GM19463 (cell line): ENCODE measurements around the gene YTHDF1.

Experiments used
- ATAC-seq: cut with Tn5 transposase; IDR thresholded peaks from one replicate; pipeline ENCODE4 v1.9.1; 2021; ENCODE audit warnings: mild to moderate bottlenecking, moderate library complexity; ENCODE audit not compliant: unreplicated experiment

YTHDF1 gene

DNA sequence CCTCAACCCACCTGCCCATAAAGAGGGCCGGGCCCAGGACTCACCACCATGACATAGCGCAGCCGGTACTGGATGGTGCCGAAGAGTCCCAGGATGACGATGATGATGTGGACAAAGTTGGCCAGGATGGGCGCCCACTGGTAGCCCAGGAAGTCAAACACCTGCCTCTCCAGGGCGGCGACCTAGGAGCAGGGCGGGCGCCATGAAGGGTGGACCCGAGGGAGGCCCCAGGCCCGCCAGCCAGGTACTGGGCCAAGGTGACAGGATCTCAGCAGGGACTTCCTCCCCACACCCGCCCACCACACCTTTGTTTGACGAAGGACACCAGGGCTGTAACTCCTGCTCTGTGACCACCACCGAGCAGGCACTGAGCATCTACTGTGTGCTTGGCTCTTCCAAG lies 34.0 kb upstream of the YTHDF1 start:
- no peak for ATAC-seq

DNA sequence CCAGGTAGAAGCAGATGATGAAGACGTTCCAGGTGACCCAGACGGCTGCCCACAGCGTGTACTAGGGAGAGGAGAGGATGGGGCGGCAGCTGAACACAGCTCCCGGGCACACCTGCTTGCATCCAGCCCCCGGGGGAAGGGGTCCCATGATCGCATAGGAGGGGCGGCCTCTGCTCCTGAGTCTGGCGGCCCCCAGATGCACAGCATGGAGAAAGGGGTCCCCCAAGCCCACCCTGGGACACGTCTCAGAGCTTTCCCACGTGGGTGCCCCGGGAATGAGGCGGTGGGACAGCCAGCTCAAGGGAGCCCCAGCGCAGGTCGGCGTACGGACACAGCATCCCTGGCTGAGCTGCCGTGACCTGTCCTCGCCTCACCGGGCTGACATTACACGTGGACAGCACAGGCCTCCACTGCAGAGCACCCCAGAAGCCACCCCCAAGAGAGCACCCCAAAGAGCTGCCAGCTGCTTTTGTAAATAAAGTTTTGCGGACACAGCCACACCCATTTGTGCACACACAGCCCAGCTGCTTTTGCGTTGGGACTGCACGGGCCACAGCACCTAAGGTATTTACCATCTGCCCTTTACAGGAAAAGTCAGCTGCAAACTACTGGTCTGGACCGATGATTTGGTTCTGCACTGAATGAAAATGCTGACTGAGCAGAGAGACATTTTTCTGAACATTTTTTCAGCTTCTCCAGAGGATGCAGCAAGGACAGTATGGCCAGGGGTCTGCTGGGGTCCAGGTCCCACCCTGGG lies 33.1 kb upstream of the YTHDF1 start:
- ATAC-seq, result no peak

DNA sequence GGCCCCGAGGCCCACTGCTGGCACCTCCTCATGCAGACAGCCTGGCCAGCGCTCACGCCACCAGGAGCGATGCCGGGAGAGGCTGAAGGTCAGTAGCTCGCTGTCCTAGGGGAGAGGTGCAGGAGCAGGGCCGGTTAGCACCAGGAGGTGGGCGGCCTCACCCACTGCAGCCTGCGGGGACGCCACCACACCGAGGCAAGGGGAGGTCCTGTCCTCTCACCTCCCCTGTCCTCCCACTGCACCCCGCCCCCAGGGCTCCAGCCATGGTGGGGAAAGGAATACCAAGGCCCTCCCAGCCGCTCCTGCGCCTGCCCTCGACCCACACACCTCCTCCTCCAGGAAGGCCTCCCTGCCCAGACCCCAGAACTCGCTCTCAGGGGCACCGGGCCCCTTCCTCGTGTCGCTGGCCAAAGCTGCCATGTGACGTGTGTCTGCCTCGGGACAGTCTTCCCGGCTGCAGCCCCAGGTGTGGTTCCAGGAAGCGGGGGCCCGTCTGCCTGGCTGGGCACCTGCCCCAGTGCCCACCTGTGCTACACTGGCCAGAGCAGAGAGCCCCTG lies 31.8 kb upstream of the YTHDF1 start:
- ATAC-seq, result no peak

DNA sequence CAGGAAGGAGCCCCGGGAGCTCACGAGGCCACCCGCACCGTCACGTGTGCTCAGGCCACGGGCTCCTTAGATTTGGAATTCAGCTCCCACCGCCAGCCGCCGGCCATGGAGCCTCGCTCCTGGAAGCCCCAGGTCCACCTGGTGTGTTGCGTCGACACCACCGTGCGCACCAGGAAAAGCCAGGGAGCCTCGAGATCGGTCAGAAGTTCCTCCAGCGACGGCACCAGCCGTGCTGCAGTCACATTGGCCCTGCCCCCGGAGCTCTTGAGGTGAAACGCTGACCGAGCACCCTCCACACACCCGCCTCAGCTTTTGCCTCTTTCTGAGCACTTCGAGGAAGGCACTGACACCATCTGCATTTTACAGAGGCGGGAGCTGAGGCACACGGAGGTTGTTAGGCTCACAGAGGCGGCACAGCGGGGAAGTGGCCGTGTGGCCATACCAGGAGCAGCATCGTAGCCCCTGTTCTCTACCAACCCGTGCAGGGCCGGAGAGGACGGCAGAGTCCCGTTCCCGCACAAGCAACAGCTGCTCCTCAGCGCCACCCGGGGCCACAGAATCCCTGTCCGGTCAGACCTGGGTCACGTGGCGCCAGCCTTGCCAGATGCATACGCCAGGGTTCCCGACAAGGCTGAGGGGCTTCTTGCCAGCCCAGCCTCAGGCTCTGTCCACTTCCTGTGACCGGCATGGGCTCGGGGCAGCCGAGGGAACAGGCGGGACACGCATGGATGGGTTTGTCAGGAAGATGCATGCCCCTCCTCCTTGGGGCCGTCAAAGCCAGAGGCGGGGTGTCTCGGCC lies 30.8 kb upstream of the YTHDF1 start:
- ATAC-seq, result no peak

DNA sequence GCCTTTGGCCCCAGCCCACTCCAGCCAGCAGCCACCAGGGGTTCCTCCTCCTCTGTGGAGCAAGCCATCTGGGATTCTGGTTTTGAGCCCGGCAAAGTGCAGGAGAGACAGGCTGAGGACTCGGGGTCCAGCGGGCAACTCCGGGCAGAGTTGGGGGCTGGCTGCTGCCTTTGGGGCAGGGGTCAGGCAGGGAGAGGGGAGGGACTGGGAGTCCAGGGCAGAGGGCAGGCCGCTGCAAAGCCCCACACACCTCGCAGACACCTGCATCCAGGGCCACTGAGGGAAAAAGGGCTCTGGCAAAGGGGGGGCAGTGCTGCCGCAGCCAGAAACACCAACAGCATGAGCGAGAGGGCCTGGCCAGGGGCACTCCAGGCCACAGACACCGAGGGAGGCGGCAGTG lies 28.5 kb upstream of the YTHDF1 start:
- no peak for ATAC-seq

DNA sequence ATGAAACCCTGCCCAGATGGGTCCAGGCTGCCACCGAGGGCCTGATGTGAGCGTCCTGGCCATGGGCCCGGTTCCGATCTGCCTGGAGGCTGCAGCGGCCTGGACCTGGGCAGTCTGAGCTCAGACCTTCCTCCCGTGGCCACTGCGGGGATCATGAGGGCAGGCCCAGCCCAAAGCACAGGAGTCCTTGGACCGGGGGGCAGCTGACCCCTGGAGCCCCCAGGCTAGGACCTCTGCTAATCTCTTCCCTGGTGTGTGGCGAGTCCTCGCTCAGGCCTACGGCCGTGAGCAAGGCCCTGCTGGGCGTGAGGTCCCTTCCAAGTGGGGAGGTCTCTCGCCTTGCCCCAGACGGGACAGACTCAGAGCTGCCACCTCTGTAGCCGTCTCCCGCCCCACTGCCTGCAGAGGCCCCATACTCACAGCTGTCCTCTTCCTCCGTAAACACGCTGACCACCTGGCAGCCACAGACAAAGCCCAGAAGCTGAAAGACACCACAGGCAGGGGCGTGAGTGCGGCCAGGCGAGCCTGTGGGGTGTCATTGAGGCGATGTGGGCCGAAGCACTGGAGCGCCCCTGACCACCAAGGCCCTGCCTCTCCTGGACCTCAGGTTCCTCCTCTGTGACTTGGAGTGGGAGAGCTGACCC lies 27.8 kb upstream of the YTHDF1 start:
- ATAC-seq, result no peak

DNA sequence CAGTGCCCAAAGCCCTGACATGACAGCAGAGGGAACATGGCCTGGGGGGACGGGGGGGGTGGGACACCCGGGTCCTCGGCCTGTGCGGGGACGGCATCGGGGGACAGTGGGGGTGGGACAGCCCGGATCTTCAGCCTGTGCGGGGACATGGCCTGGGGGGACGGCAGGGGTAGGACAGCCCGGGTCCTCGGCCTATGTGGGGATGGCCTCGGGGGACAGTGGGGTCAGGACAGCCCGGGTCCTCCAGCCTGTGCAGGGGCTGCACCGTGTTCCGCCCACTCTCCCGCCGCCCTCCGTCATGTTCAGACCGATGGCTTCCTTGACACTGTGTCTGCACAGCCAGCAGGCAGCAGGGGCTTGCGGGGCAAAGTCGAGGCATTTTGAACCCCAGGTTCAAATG lies 26.8 kb upstream of the YTHDF1 start:
- no peak for ATAC-seq

DNA sequence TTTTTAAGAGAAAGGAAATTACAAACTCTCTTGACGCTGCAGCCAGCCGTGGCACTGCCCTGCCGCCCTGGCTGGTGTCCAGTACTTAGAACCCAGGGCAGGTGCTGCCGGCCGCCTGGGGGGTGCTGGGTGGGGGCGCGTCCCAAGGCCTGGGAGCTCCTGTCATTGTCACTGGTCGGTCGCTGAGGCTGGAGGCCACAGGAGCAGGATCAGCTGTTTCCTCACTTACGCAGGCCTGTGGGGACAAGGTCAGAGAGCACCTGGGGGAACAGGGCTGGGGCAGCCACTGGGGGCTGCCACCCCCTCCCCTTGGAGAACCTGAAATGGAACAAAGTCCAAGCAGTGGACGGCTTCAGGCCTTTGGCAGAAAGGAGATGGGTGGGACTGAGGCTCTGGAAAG lies 25.3 kb upstream of the YTHDF1 start:
- ATAC-seq, result no peak

DNA sequence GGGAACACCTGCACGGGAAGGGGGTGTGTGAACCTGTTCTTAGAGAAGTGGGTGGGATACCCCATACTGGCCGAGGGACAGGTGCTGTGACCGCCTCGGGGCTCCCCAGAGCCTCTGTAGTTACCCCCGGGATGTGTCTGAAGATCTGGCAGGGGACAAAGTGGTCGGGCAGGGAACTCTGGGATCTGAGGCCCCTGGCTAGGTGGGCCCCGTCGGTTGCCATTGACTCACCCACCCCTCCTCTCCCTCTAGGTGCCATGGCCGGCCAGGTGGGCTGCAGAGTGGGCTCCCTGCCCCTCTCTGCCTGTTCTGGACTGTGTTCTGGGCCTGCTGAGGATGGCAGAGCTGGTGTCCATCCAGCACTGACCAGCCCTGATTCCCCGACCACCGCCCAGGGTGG lies 24.1 kb upstream of the YTHDF1 start:
- no peak for ATAC-seq

DNA sequence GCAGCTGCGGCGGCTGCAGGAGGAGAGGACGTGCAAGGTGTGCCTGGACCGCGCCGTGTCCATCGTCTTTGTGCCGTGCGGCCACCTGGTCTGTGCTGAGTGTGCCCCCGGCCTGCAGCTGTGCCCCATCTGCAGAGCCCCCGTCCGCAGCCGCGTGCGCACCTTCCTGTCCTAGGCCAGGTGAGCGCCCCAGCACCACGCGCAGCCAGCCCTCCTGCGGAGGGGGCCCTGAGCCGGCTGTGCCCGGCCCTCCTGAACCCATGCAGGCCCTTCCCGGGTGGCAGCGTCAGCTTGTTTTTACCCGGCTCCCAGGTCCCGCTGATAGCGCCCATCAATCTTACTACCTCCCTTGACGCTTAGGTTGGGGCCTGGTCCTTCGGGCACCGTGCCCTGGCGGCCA lies 23.5 kb upstream of the YTHDF1 start:
- no peak for ATAC-seq

DNA sequence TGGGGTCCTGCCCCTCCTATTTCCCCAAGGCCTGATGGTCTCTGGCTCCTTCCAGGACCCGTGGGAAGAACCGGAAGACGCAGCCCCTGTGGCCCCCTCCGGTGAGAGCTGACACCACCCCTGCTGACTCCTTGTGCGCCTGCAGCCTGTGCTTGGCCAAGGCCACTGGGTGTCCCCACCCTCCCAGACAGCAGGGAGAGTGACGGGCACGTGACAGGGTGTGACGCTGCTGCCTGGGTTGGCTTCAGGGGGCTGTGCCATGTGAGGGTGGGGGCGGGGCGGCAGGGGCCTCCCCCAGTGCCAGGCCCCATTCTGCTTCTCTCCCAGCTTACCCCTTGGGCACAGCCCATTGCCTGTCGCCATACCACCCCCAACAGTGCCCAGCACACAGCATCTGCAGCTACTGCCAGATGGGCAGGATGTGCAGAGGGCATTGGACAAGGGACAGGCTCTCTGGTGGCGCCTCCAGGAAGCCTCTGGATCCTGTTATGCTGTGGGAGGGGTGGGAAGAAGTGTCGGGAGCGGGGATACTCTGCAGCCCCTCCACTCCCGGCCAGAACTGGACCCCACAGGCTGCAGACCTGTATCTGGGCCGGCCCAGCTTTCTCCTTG lies 22.7 kb upstream of the YTHDF1 start:
- ATAC-seq, result no peak

DNA sequence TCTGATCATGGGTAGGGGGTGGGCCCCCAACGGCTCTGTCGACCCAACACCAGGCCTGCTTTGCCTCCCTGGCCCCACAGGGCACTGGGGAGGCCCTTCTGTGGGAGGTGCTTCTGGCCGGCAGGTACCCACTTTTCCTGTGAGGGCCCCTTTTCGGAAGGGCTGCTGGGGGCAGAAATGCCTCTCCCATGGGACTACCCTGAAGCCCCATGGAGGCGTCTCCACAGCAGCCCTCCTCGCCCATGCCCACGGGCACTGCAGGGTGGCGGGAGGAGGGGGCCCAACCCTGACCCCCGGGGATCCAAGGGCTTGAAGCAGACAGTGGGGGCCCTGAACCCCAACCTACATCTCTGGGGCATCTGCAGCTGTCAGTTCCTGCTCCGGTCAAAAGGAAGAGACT lies 22.1 kb upstream of the YTHDF1 start:
- no peak for ATAC-seq

DNA sequence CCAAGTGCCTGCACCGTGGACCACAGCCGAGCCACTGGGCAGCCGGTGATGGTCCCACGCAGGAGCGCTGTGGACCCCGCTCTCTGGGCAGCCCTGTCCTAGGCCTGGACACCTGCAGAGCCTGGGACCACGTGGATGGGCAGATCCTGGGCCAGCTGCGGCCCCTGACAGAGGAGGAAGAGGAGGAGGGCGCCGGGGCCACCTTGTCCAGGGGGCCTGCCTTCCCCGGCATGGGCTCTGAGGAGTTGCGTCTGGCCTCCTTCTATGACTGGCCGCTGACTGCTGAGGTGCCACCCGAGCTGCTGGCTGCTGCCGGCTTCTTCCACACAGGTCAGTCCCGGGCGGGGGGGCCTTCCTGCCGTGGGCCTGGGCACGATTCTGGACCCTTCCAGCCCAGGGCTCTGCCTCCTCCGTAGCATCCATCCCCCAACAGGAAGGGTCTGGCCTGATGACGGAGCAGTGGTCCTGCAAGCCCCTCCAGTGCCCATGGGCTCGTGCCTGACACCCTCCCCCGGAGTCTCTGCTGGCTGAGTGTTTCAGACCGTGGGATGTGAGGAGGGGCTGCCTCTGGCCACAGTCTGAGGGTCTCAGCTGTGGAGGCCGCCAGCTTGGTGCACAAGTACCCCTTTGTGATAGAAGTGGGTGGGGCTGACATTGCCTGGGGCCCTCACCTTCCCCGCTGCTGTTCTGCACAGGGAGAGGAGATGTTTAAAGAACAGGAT lies 20.3 kb upstream of the YTHDF1 start:
- ATAC-seq, result no peak

DNA sequence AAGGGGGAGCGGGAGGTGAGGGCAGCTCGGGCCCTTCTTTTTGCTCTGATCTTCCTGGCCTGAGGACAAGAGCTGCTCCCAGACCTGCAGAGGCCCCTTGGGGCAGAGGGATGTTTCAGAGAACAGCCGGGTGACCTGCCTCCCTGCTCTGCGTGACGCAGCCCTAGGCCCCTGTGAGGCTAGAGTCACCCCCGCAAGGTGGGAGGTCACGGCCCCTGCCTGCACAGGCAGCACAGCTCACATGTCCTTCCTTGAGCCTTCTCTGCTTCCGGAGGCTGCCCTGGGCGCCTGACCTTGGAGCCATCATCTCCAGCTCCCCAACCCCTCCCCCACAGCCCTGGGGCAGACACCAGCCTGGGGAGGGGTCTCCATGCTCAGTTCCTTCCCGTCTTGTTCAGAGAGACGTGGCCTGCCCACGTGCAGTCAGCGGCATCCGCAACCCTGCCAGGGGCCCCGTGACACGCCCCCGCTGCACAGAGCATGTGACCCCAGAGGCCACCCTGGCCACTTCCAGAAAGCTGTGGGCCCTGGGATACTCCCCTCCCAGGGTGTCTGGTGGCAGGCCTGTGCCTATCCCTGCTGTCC lies 19.6 kb upstream of the YTHDF1 start, which contains the start of gene BIRC7:
TSS of gene BIRC7 (plus strand) at position 507 of the 585 bp plus-strand sequence. CDS start 192 bp downstream, outside the sequence.
- no peak for ATAC-seq

DNA sequence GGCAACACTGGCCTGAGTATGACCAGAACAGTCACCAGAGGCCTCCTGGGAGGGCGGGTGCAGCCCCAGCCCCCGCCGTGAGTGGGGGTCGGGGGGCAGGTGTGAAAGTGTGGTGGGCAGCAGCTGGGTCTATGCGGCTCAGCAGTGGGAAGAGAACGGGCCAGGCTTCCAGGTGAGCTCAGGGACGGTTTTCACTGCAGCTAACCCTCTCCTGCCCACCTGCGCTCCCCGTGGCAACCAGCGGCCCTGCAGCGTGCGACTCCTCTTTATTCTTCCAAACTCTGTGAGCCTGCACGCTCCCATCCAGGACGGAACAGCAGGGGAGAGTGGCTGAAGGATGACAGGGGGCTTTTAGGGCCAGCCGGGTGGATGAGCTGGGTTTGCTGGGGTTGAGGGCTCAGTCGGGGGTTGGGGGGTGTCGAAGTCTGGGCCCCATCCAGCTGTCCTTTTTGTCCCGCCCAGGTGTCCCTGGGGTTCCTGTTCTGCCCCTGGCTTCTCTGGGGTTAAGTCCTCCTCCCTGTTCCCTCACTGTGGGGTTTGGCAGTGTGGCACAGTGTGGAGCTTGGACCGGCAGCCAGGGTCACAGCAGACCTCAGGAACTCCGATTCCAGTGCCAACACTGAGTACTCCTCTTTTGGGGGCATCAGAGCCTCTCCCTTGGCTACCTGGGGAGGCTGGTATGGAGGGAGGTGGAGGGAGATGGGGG lies 18.9 kb upstream of the YTHDF1 start:
- no peak for ATAC-seq

DNA sequence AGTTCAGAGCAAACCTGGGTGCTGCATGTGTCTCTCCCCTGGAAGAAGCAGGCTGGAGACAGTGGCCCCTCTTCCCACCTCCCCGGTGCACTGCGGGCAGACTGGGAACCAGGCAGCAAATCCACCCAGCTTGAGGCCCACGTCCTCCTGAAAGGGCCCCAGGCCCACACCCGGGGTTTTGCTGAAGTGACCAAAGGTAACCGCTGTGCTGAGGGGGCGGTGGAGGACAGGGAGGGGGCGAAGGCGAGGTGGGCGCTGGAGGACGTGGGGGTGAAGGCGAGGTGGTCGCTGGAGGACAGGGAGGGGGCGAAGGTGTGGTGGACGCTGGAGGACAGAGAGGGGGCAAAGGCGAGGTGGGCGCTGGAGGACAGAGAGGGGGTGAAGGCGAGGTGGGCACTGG lies 18.0 kb upstream of the YTHDF1 start:
- no peak for ATAC-seq

DNA sequence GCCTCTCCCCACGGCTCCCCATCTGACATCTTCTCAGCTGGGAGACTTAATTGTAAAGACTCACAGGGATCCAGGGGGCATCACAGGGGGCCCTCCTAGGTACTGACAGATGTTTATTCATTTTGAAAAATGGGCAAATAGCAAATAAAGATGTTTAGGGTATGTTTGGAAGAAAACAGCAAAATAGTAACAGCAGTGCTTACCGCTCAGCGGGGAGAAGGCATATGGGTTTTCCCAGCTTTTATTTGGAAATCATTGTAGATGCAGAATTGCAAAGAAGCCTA lies 17.1 kb upstream of the YTHDF1 start:
- ATAC-seq, result no peak

DNA sequence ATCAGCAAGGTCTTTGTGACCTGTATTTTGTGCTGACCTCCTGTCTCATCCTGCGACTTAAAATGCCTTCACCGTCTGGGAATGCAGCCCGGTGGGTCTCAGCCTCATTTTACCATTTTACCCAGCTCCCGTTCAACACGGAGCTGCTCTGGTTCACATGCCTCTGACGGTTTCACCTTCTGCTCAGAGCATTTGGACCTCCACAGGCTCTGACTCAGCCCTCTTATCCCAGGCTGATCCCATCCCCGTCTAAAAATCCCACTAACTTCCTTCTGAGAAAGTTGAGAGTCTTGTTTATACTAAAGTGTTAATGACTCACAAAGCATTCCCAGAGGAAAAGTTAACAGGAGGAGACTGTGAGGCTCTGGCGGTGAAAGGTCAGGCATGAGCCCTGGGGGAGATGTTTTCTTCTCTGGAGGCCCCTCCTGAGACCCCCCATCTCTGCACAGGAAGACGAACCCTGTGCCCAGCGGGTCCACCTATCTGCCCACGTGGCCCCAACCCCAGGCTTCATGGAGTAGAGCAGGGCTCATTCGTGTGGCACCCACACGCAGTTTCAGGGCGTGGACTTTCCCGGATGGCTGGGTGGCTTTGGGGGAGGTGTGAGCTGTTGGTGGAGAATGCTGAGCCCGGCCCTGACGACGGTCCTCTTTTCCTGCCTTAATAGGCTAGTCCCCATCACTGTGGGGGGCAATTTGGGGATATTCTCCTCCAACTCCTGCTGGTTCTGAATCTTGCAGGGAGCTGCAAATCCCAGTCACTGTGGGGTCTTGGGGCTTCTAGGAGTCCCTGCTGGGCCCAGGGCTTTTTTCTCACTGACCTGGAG lies 16.5 kb upstream of the YTHDF1 start:
- ATAC-seq, result no peak

DNA sequence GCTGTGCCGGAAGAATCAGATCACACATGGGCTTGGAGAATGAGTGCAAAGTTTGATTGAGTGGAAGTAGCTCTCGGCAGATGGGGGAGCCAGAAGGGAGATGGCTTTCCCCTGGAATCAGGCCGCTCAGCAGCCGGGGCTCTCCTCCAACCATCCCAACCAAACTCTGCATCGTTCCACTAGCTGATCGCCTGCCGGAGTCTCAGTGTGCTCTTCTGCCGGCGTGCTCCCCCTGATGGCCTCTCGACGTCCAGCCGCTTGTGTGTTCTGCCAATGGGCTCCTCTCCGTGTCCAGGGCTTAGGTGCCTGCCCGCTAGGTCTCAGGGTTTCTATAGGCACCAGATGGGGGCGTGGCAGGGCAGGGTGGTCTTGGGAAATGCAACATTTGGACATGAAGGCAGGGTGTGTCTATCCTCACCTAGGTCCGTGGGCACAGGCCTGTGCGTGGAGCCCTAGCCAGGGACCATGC lies 14.9 kb upstream of the YTHDF1 start:
- ATAC-seq, result no peak
